Measurements from ENCODE around the gene FAM237B.

Gene FAM237B

DNA sequence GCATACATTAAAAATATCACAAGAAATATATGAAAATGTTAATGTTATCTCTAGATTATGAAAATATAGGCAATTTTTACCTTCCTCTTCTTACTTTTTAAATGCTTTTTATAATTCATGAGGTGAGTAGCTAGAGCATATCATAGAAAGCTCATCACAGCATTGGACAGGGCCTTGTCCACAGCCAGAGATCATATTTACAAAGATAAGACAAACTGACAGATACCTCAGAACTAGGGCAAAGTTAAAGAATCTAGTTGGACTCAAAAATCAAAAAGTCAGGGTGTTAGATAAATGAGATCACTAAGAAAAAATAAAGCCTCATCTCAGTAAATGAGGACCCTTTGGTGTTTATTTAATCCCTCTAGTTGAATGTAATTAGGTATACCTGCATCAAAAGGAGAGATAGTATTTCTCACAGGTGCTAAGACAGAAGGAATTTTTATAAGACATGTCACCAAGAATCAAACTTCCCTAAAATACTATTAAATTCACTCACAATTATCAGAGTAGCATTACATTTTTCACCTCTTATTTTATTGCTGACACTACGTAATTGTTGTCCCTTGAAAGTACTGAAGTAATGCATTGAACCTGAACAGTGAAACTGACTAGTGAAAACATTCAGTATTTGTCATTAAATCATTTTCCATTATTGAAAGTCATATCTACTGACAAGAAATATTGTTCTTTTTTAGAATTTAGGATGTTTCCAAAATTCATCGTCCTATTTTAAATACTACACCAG is 50.5 kb downstream of the FAM237B start:
- DNase-seq (ENCODE audit: low read depth) = no peak
- no peak overlapping the region for H3K4me3 ChIP-seq (ENCODE audit: low read depth, low read length)
- TF ChIP-seq, protein P1, sequence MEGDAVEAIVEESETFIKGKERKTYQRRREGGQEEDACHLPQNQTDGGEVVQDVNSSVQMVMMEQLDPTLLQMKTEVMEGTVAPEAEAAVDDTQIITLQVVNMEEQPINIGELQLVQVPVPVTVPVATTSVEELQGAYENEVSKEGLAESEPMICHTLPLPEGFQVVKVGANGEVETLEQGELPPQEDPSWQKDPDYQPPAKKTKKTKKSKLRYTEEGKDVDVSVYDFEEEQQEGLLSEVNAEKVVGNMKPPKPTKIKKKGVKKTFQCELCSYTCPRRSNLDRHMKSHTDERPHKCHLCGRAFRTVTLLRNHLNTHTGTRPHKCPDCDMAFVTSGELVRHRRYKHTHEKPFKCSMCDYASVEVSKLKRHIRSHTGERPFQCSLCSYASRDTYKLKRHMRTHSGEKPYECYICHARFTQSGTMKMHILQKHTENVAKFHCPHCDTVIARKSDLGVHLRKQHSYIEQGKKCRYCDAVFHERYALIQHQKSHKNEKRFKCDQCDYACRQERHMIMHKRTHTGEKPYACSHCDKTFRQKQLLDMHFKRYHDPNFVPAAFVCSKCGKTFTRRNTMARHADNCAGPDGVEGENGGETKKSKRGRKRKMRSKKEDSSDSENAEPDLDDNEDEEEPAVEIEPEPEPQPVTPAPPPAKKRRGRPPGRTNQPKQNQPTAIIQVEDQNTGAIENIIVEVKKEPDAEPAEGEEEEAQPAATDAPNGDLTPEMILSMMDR (IDR thresholded peaks at IDR 0.05; ENCODE audit: low read depth, low read length, missing control alignments) = no peak

DNA sequence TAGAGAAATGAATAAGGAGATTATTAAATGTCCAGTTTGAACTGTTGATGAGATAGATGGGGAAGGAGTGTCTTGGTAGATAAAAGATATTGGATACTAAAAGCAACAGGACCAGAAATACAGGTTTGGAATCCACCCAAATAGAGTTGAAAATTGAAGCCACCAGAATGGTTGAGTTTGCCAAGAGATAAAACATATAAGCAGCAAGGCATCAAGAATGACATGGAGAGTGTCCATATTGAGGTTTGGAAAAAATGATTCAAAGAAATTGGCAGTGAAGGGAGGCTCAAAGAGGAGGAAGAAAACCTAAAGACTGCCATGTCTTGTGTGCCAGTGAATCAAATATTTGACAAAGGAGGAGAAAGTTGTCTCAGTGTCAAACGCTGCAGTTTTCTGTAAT is 51.9 kb downstream of the FAM237B start:
- TF ChIP-seq, protein P1 (IDR thresholded peaks at IDR 0.05; ENCODE audit: low read depth, low read length, missing control alignments) = no peak
- no peak for DNase-seq (ENCODE audit: low read depth)
- no peak overlapping the region for H3K4me3 ChIP-seq (ENCODE audit: low read depth, low read length)

DNA sequence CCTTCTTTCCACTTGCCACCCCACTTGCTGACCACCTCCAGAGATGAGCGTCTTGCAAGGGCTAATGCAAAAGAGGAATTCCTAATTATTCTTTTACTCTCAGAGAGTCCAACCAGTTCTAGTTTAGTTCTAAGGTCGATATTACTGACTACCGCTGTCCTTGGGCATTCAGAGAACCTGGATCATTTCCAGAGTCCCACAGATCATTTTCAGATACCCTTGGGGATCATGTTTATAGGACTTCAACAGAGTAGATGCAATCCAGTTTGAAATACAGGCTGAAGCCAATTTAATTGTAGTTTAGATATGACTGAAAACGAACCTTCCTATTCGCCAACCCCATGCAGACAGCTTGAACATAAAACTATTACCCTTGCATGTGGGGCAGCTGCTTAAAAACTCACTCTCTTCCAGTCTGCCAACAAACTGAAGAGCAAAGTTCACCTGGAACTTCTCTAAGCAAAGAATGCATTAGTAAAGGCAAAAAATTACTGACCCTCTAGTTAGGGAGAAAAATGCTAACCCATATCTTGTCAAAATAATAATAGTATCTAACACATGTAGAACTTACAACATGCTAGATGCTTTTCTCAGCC is 53.7 kb downstream of the FAM237B start:
- TF ChIP-seq, protein P1 (IDR thresholded peaks at IDR 0.05; ENCODE audit: low read depth, low read length, missing control alignments) = no peak
- H3K4me3 ChIP-seq (ENCODE audit: low read depth, low read length) = no peak overlapping the region
- DNase-seq (ENCODE audit: low read depth) = no peak

DNA sequence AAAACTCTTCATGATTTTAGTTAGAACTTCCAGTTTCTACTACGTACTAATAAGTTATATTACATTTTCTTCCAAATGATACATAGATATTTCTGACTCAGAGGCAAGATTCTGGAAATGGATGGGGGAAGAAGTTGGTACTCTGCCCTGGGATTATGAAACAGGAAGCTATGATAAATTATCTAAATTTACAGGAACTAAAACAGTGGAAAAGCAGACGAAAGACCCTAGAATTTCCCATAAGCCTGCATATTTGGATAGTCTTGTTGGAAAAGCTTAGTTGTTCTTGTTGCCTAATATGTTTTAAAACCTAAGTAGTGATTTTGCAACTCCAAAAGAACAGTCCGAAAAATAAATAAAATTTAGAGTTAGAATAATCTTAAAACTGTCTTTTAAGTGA is 54.3 kb downstream of the FAM237B start:
- no peak for DNase-seq (ENCODE audit: low read depth)
- no peak overlapping the region for H3K4me3 ChIP-seq (ENCODE audit: low read depth, low read length)
- TF ChIP-seq, protein P1 (IDR thresholded peaks at IDR 0.05; ENCODE audit: low read depth, low read length, missing control alignments) = no peak

Data from GM12864 (cell line).